ENCODE measurements around the gene HIBCH. TPM values are rescaled to one million over a fixed set of nuclear protein-coding genes. Genes with fewer than 3 reads are reported as not detected.
A peak's percentile ranks its signal among the peaks of the same experiment; 100 is the strongest.
"Not testable (repeated sequence)": the region's sequence is repeated elsewhere in the genome, so short reads cannot be mapped to it uniquely, and the experiment has no call there.

Gene HIBCH, protein sequence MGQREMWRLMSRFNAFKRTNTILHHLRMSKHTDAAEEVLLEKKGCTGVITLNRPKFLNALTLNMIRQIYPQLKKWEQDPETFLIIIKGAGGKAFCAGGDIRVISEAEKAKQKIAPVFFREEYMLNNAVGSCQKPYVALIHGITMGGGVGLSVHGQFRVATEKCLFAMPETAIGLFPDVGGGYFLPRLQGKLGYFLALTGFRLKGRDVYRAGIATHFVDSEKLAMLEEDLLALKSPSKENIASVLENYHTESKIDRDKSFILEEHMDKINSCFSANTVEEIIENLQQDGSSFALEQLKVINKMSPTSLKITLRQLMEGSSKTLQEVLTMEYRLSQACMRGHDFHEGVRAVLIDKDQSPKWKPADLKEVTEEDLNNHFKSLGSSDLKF
- total RNA-seq, result 14.6 and 20.8 TPM in 2 replicates

DNA sequence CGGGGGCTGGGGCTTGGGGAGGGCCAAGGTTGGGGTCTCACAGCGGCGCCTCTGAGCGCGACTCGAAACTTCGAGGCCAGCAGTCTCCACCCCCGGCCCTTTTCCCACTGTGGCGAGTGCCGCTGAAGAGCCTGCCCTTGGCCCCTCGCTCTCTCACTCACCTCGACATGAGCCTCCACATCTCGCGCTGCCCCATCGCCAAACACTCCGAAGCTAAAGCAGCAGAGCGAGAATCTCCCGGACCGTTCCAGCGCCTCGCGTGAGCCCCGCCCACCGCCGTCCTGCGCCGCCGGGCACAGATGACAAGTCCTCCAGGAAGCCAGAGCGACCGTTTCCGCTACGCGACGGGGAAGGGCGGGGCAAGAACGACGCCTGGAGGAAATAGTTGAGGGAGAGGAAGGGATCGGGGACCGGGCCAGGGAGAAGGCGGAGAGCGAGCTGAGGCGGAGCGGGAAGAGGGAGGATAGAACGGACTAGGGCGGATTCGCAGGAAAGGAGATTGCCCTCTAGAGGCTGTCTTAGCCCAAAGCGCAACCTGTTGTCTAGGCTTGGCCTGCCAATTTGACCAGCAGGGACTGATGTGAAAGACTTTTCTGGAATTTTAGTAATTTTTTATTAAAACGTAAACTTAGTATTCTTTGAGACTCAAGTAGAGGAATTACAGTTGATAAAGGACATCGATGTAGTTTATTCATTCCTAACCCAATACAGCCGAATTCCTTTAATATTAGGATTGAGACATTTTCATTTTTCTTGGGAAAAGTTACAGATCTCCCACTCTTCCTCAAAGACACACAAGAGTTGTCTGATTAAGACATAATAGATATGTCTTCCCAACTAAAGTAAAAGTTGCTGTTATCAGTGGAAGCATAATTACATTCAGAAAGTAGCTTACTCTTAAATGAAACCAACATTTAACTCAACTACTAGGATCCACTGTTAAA, at the start of gene HIBCH:
HIBCH (minus strand) TSS at position 272 of the 944 bp plus-strand sequence; CDS start at position 196, 76 bp downstream.
- DNase-seq (ENCODE audit: low read depth, low spot score), result peak; percentile 90

DNA sequence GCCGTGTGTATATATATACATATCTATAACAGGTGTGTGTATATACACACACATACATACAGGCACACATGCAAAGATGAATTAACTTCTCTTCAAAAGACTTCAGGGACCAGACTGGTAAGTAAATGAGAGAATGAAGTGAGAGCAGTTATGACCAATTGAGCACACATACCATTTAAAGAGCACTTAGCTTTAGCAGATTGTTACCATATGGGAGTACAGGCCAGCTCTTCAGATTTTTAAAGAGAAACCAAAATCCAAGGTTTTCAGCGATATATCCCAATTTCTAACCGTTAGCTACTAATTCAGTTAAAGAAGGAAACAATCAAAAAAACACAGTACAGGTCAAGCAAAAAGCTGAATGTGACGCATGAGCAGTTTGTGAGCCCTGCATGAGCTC, 47.5 kb upstream of the HIBCH start:
- DNase-seq (ENCODE audit: low read depth, low spot score), result no peak

DNA sequence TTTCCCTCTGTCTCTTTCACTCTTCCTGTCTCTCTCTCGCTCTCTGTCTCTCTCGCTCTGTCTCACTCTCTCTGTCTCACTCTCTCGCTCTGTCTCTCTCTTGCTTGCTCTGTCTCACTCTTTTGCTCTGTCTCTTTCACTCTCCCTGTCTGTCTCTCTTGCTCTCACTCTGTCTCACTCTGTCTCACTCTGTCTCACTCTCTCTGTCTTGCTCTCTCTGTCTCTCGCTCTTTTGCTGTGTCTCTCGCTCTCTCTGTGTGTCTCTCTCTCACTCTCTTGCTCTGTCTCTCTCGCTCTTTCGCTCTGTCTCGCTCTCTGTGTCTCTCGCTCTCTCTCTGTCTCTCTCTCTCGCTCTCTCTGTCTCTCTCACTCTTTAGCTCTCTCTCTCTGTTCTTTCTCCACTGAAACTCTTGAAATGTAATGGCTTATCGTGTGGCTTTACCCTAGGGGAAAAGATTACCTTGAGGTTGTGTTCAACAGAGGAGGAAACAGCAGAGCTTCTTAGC, 46.7 kb upstream of the HIBCH start:
- no peak for DNase-seq (ENCODE audit: low read depth, low spot score)

DNA sequence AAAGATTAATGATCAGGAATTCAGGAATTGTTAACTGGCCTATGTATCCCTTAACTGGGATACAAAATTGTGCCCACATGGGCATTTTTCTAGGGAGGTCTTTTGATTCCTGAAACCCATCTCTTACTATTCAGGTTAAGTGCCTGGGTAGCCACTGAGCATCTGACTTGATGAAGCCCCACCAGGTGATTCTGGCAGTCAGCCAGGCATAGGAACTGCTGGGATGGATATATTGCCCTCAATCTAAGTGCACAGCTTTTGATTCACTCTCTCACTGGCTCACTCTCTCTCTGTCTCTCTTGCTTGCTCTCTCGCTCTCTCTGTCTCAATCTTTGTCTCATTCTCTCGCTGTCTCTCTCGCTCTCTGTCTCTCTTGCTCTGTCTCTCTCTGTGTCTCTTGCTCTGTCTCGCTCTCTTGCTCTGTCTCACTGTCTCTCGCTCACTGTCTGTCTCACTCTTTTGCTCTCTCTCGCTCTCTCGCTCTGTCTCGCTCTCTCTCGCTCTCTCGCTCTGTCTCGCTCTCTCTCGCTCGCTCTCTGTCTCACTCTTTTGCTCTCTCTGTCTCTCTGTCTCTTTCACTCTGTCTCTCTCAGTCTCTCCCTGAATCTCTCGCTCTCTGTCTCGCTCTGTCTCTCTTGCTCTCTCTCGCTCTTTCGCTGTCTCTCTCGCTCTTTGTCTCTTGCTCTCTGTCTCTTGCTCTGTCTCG, 46.0 kb upstream of the HIBCH start:
- no peak for DNase-seq (ENCODE audit: low read depth, low spot score)

- no peak for DNase-seq (ENCODE audit: low read depth, low spot score)
These were observed 43.3 kb upstream of the HIBCH start for GRCh38 chr2:190362894-190363293.

DNA sequence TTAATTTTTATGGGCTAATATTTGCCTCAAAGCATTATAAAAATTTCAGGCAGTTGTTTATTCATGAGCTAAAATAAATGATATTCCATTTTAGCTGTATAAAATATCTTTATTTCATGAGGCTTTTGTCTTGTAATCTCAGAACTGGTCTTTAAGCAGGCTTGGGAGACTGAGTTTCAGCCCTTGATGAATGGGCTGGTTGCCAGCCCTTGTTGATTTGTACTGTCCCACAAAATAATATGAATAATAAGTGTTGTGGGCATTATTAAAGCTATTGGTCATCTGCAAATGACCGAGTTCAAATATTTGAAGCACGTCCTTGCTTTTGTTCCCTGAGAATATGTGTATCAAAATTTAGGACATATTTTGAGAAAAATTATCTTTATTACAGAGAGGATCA, 41.9 kb upstream of the HIBCH start:
- DNase-seq (ENCODE audit: low read depth, low spot score), result no peak

- no peak for DNase-seq (ENCODE audit: low read depth, low spot score)
These were observed 41.3 kb upstream of the HIBCH start for GRCh38 chr2:190360965-190361364.

- DNase-seq (ENCODE audit: low read depth, low spot score), result no peak
These were observed 40.9 kb upstream of the HIBCH start for GRCh38 chr2:190360561-190360960.

DNA sequence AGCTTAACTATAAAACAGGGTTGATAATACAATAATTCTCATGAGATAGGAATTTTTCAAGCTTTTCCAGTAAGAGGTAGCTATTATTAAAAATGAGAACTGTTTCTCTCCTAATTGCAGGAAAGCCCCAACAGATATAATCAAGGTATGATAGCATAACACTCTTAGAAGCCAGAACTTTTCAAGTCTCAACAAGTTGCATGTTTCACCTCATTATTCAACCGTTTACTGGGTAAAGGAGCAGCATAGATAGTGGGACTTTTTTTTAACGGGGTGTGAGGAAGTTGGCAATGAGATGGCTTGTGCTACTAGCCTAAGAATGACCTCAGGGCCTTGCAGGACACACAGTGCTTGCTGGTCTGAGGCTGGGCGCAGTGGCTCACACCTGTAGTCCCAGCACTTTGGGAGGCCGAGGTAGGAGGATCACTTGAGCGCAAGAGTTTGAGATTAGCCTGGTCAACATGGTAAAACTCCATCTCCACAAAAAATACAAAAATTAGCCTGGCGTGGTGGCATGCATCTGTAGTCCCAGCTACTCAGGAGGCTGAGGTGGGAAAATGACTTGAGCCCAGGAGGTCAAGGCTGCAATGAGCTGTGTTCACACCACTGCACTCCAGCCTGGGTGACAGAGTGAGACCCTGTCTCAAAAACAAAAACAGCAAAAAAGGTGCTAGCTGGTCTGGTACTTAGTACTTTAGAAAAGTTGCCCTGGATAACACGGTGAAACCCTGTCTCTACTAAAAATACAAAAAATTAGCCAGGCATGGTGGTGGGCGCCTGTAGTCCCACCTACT, 39.2 kb upstream of the HIBCH start:
- not testable (repeated sequence) for DNase-seq (ENCODE audit: low read depth, low spot score)

GRCh38 chr2:190357600-190357999, 38.0 kb upstream of the HIBCH start:
- DNase-seq (ENCODE audit: low read depth, low spot score), result no peak

DNA sequence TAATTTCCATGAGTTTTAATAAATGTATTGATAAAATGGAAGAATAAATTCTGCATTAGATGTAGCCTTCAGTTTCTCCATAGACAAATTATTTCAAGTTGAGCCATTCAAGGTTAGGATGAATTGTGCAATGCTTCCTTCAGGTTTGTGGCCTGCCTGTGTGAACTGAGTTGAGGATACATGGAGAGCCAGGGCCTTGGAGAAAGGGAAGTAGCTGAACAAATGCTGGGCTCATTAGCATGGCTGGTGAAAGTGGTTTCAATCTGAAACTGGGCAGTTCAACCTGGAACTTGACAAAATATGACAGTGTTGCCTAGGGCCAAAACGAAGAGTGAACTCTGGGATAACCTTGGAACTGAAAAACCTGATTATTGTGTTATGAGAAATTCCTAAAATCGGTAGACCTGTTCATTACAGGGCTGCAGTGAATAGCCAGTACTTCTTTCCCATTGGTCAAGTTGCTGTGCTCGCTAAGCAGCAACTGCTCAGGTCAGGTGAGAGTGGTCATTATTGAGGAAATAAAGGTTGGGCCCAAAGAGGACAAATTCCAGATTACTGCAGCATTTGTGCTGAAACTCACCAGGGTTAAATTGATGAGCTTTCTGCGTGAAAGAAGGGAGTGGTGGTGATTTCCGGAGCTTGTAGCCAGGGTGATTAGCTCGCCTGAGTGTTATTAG, 36.5 kb upstream of the HIBCH start:
- DNase-seq (ENCODE audit: low read depth, low spot score), result no peak

DNA sequence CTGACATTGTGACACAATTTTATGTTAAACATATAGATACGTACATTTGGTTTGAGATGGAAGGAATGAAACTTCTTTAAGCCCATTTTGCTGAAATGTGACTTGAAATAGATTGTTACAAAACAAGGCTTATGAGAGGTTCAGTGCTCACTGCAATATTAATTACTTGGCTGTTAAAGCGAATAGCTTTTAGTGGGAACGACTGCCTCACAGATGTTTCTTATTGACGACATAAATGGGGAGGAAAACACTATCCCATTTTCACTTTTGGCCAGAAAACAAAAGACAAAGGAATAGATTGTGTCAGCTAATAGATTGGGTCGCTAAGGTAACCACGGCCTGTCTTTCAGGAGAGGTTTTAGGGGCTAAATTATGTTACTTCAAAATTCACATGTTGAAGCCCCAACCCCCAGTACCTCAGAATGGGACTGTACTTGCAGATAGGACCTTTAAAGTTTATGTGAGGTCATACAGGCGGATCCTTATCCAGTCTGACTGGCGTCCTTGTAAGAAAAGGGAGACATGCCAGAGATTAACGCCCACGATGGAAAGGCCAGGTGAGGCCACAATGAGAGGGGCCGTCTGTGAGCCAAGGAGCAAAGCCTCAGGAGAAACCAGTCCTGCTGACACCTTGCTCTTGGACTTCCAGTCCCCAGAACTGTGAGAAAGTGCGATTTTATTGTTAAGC, 34.5 kb upstream of the HIBCH start:
- no peak for DNase-seq (ENCODE audit: low read depth, low spot score)

GRCh38 chr2:190353537-190353899, 33.9 kb upstream of the HIBCH start:
- no peak for DNase-seq (ENCODE audit: low read depth, low spot score)

GRCh38 chr2:190352668-190353536, 33.3 kb upstream of the HIBCH start:
- DNase-seq (ENCODE audit: low read depth, low spot score), result no peak

GRCh38 chr2:190351955-190352354, 32.3 kb upstream of the HIBCH start:
- no peak for DNase-seq (ENCODE audit: low read depth, low spot score)

DNA sequence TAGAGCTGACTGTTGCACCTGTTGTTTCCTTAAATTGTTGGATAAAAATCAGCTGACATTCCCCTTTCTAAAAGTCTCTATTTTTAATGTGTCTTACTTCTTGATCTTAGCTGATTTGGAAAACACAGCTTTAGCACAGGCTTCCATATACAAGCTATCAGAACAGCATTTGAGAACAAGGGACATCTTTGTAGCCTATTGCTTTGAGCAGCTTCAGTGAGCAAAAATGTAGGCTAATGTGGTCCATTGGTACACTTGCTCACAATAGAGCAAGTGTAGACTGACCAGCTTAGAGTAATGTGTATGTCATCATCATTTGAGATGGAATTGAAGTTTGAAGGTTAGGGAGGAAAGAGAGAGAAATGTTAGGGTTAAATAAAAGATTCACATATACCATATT, 30.7 kb upstream of the HIBCH start:
- DNase-seq (ENCODE audit: low read depth, low spot score), result no peak

DNA sequence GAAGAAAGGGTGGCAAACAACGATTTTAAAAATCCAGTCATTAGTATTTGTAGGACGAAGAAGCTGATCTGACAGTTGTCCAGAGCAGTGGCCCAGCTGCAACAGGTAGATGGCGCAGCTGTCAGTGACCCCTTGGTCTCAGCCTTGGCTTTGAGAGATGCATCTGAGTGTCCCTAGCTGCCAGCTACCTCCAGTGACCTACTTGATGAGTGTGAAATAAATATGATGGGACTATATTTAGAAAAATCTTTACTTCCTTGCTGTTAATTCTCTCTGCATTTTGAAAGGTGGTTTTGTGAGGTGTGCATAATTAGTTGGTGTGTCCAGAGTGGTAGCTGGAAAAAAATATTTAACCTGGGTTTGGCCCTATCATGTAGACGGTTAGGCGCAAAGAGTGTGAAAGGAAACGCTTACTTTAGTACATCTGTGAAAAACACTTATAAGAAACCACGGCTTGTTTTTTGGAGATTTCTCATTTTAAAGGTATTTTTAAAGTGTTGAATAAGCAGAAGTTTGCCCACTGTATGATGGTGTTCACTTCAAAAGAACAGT, 24.7 kb upstream of the HIBCH start:
- DNase-seq (ENCODE audit: low read depth, low spot score), result no peak

GRCh38 chr2:190343536-190344275, 24.1 kb upstream of the HIBCH start, which contains the start of gene INPP1:
TSS of gene INPP1 (plus strand) at chr2:190343589. CDS start at chr2:190360103, 16,514 bp downstream.
- DNase-seq (ENCODE audit: low read depth, low spot score), result no peak
